HG02981 (cell line): ENCODE results near the gene FNBP1.
"Not testable (repeated sequence)": the region's sequence is repeated elsewhere in the genome, so short reads cannot be mapped to it uniquely, and the experiment has no call there.

Experiments
- ATAC-seq: cut with Tn5 transposase; IDR thresholded peaks from one replicate; pipeline ENCODE4 v1.9.1; 2021; ENCODE audit warnings: mild to moderate bottlenecking, moderate library complexity; ENCODE audit not compliant: unreplicated experiment

The FNBP1 gene

GRCh38 chr9:129899620-129900019, 143.4 kb downstream of the FNBP1 start:
- ATAC-seq, result no peak

- no peak for ATAC-seq
Measured at GRCh38 chr9:129898185-129898584, 144.8 kb downstream of the FNBP1 start.

GRCh38 chr9:129897263-129897662, 145.7 kb downstream of the FNBP1 start:
- no peak for ATAC-seq

- no peak for ATAC-seq
Measured at GRCh38 chr9:129895376-129896268, 147.4 kb downstream of the FNBP1 start.

- ATAC-seq, result no peak
Measured at GRCh38 chr9:129894120-129894823, 148.7 kb downstream of the FNBP1 start.

GRCh38 chr9:129891569-129891968, 151.4 kb downstream of the FNBP1 start:
- no peak for ATAC-seq

- ATAC-seq, result not testable (repeated sequence)
Measured at GRCh38 chr9:129890718-129891299, 152.2 kb downstream of the FNBP1 start.

- ATAC-seq, result no peak
Measured at GRCh38 chr9:129889941-129890717, 152.9 kb downstream of the FNBP1 start.

- no peak for ATAC-seq
Measured at GRCh38 chr9:129889122-129889940, 153.7 kb downstream of the FNBP1 start.

- ATAC-seq, result peak; percentile 55
Measured at GRCh38 chr9:129888293-129889121, 154.5 kb downstream of the FNBP1 start.

- ATAC-seq, result no peak
Measured at GRCh38 chr9:129887334-129888292, 155.4 kb downstream of the FNBP1 start.

GRCh38 chr9:129886226-129887174, 156.5 kb downstream of the FNBP1 start:
- ATAC-seq, result no peak

GRCh38 chr9:129885670-129886106, 157.3 kb downstream of the FNBP1 start:
- peak; percentile 24 for ATAC-seq

- ATAC-seq, result no peak
Measured at GRCh38 chr9:129885018-129885669, 157.8 kb downstream of the FNBP1 start.

- peak; percentile 44 for ATAC-seq
Measured at GRCh38 chr9:129884220-129885017, 158.6 kb downstream of the FNBP1 start.
